A549 (cell line): ENCODE data around the gene PPP2R5E. TPM values are rescaled to one million over a fixed set of nuclear protein-coding genes. Genes with fewer than 3 reads are reported as not detected.

ENCODE experiments used
- ATAC-seq, 2 experiments: fragments of 200-7000 bp in 1 of 2; fragments of >200 bp in 1 of 2; cut with Nextera tagmentation in 1 of 2; cut with Tn5 transposase in 1 of 2; 3 replicates each; pipeline versions ENCODE4 v1.8.0 to v1.9.1; 2018 to 2020; ENCODE audit warnings: mild to moderate bottlenecking in 1 of 2, moderate library complexity in 1 of 2
- CTCF ChIA-PET: fragments of 300-600 bp; sonication (Branson Sonifier 250); formaldehyde crosslinking; extraction: SDS; loops from one replicate; lab custom pipeline; 2021; ENCODE audit warnings: antibody characterized with exemption, inconsistent platforms; lab: Yijun Ruan, JAX
- POLR2A ChIA-PET: fragments of 350-600 bp; formaldehyde crosslinking; extraction: SDS; loops from one replicate; lab custom pipeline; 2021; ENCODE audit warnings: antibody characterized with exemption, inconsistent platforms; lab: Yijun Ruan, JAX
- DNase-seq, 2 experiments: peaks; one replicate each; pipeline versions ENCODE4 v3.0.0 to v3.0.0-alpha.2; 2011 to 2016; ENCODE audit warnings: low read depth in 1 of 2, low spot score in 1 of 2
- FAIRE-seq: peaks from 2 replicates; lab custom pipeline; 2011; peaks lifted over from hg19 to GRCh38; lab: Jason Lieb, UNC
- H3K27ac ChIP-seq, 2 experiments: fragments of >200 bp; sonication (Bioruptor Twin); formaldehyde crosslinking; 3 replicates each; pipeline ENCODE4 v1.5.1; 2016 to 2017
- H3K4me1 ChIP-seq: fragments of >200 bp; sonication (Bioruptor Twin); formaldehyde crosslinking; 3 replicates; pipeline ENCODE4 v1.6.1; 2016
- H3K4me2 ChIP-seq: fragments of >200 bp; sonication (Bioruptor Twin); formaldehyde crosslinking; 3 replicates; pipeline ENCODE4 v1.6.1; 2016
- H3K4me3 ChIP-seq: fragments of >200 bp; sonication (Bioruptor Twin); formaldehyde crosslinking; 3 replicates; pipeline ENCODE4 v1.5.1; 2016
- H3K9me3 ChIP-seq: fragments of >200 bp; sonication (Bioruptor Twin); formaldehyde crosslinking; 3 replicates; pipeline ENCODE4 v1.6.1; 2016
- CBX2 ChIP-seq: fragments of 200-600 bp; sonication (generic); IDR thresholded peaks from 2 replicates; pipeline ENCODE4 v1.6.1; 2016; ENCODE audit warnings: low read depth, mild to moderate bottlenecking, borderline replicate concordance
- CEBPB ChIP-seq, 2 experiments: fragments of >200 bp in 1 of 2; sonication (Bioruptor Twin) in 1 of 2; formaldehyde crosslinking in 1 of 2; IDR thresholded peaks; 2 replicates each; pipeline ENCODE4 v1.6.1; 2012 to 2016
- CHD4 ChIP-seq: fragments of 200-600 bp; sonication (generic); IDR thresholded peaks from 2 replicates; pipeline ENCODE4 v1.6.1; 2016; ENCODE audit warnings: antibody characterized with exemption, mild to moderate bottlenecking, borderline replicate concordance
- EHF ChIP-seq: fragments of 250-450 bp; sonication (Bioruptor Pico); IDR thresholded peaks from 2 replicates; pipeline ENCODE4 v1.5.0; 2020; ENCODE audit warnings: mild to moderate bottlenecking
- HEYL ChIP-seq: fragments of 250-450 bp; sonication (Bioruptor Pico); IDR thresholded peaks from 2 replicates; pipeline ENCODE4 v1.8.0; 2021; ENCODE audit warnings: mild to moderate bottlenecking, moderate library complexity
- HOXB5 ChIP-seq: fragments of 250-450 bp; sonication (Bioruptor Pico); IDR thresholded peaks from 2 replicates; pipeline ENCODE4 v1.5.0; 2020; ENCODE audit warnings: mild to moderate bottlenecking, moderate library complexity
- KDM5A ChIP-seq: fragments of 200-600 bp; sonication (generic); IDR thresholded peaks from 2 replicates; pipeline ENCODE4 v1.6.1; 2016; ENCODE audit warnings: antibody characterized with exemption, mild to moderate bottlenecking
- MAZ ChIP-seq: fragments of 150-350 bp; IDR thresholded peaks from 2 replicates; pipeline ENCODE4 v1.6.1; 2014; ENCODE audit warnings: antibody characterized with exemption, low read depth, low read length, borderline replicate concordance
- MYC ChIP-seq: IDR thresholded peaks from 2 replicates; pipeline ENCODE4 v1.6.1; 2012; ENCODE audit warnings: mild to moderate bottlenecking, inconsistent platforms, low read length, improper control_type of control experiment, borderline replicate concordance
- NFE2L2 ChIP-seq: fragments of 150-350 bp; conservative IDR thresholded peaks from 2 replicates; pipeline ENCODE4 v1.6.1; 2014; ENCODE audit warnings: low read length
- NPAS2 ChIP-seq: fragments of 250-450 bp; sonication (Bioruptor Pico); IDR thresholded peaks from 2 replicates; pipeline ENCODE4 v1.8.0; 2022; ENCODE audit warnings: mild to moderate bottlenecking, moderate library complexity, borderline replicate concordance
- PBX3 ChIP-seq: IDR thresholded peaks from 2 replicates; pipeline ENCODE4 v1.6.1; 2012
- PHF8 ChIP-seq: fragments of 200-600 bp; sonication (generic); IDR thresholded peaks from 2 replicates; pipeline ENCODE4 v1.6.1; 2016; ENCODE audit warnings: low read depth, mild to moderate bottlenecking, antibody characterized with exemption, moderate library complexity, borderline replicate concordance
- RNF2 ChIP-seq: fragments of 200-600 bp; sonication (generic); IDR thresholded peaks from 2 replicates; pipeline ENCODE4 v1.6.1; 2016; ENCODE audit warnings: low read depth, mild to moderate bottlenecking, antibody characterized with exemption, moderate library complexity, borderline replicate concordance
- SMC3 ChIP-seq: fragments of >200 bp; sonication (Bioruptor Twin); formaldehyde crosslinking; IDR thresholded peaks from 3 replicates; pipeline ENCODE4 v1.6.1; 2018; ENCODE audit warnings: inconsistent platforms
- SREBF2 ChIP-seq: fragments of 450-650 bp; IDR thresholded peaks from 2 replicates; pipeline ENCODE4 v1.6.1; 2014; ENCODE audit warnings: mild to moderate bottlenecking, moderate library complexity
- ZC3H11A ChIP-seq: fragments of 450-650 bp; IDR thresholded peaks from 2 replicates; pipeline ENCODE4 v1.6.1; 2014; ENCODE audit warnings: antibody characterized with exemption, mild to moderate bottlenecking
- WGBS: methylation state at CpG from one replicate; pipeline ENCODE4 v1.1.6; 2017; ENCODE audit errors: missing lambda C conversion rate; 5-methylcytosine and 5-hydroxymethylcytosine counted together
- polyA plus RNA-seq, 4 experiments: library from polyadenylated mRNA; depleted of rRNA in 3 of 4; stranded (reverse); fragments of >200 nt; fragmentation: RNase III in 1 of 4; extraction: RNeasy Plus Mini Kit Qiagen cat#74134 plus additional on column Dnase treatment in 1 of 4; gene quantifications; 2 replicates in 3 of 4; 3 replicates in 1 of 4; pipeline ENCODE4 v1.2.3, GENCODE V29; 2011 to 2017
- TF ChIP-seq, protein P1 (sequence below): fragments of 250-450 bp; sonication (Bioruptor Pico); IDR thresholded peaks from 2 replicates; pipeline ENCODE4 v1.5.0; 2020; ENCODE audit warnings: low read depth, mild to moderate bottlenecking, moderate library complexity
- TF ChIP-seq, protein P2 (sequence below): fragments of >200 bp; sonication (Bioruptor Twin); formaldehyde crosslinking; IDR thresholded peaks from 2 replicates; pipeline ENCODE4 v1.6.1; 2016

PPP2R5E gene
- polyA plus RNA-seq, 2 of the 4 experiments (the other 2 are of a cell fraction), result 21.4 to 23.2 TPM

GRCh38 chr14:63454863-63455622, 88.1 kb downstream of the PPP2R5E start:
- Histone ChIP-seq H3K27ac (peak overlapping the region in 1 of 2 experiments; percentile 24; a peak in 1 of 6 replicates), H3K4me3 (no peak overlapping the region), H3K4me1 (peaks cover 15% of the 10 kb centered on the region; the same call in 2 of the 3 replicates), H3K4me2 (no peak overlapping the region), H3K9me3 (no peaks in the 10 kb centered on the region)
- POLR2A ChIA-PET, result no interaction called here
- DNase-seq (no peak), FAIRE-seq (no peak), ATAC-seq (peak in 1 of 2 experiments; percentile 13; a peak in 2 of 6 replicates)
- CTCF ChIA-PET, result interaction anchor here (0.7 to 1.3 kb wide), 4 partner anchors 9 to 59 kb away, joined by 3 to 4 read pairs (median 3); no protein-coding TSS in a partner anchor
- WGBS, result 76% methylated on average over 2 of the region's 2 CpGs
- TF ChIP-seq PHF8 (no peak), HEYL (CRISPR knock-in tag) (no peak), HOXB5 (no peak), SREBF2 (no peak), NPAS2 (CRISPR knock-in tag) (no peak), MAZ (no peak), MYC (no peak), CHD4 (no peak), CEBPB (IDR thresholded peaks at IDR 0.05) (no peak), RNF2 (no peak)
- TF ChIP-seq, protein P1, sequence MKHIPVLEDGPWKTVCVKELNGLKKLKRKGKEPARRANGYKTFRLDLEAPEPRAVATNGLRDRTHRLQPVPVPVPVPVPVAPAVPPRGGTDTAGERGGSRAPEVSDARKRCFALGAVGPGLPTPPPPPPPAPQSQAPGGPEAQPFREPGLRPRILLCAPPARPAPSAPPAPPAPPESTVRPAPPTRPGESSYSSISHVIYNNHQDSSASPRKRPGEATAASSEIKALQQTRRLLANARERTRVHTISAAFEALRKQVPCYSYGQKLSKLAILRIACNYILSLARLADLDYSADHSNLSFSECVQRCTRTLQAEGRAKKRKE, result no peak
- TF ChIP-seq, protein P2, sequence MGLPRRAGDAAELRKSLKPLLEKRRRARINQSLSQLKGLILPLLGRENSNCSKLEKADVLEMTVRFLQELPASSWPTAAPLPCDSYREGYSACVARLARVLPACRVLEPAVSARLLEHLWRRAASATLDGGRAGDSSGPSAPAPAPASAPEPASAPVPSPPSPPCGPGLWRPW, result no peak

DNA sequence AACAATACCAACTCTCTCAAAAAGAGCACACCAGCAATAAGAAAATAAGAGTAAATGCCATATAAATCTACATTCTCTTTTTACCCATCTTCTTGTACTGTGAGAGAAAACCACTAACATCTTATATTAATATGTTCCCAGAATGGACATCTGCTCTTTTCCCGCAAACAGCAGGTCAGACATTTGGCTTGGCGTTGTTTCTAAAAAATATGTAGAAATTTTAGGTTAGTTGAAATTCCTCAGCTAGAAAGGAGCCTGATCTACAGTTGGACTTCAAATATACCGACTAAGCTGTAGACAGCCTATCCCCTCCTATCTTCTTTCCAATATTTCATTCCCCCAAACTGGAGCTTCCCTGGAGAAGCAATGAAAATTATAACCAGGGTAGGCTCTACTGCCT, 88.7 kb downstream of the PPP2R5E start:
- no peaks in the 10 kb centered on the region for H3K9me3 ChIP-seq
- WGBS, result 96% methylated on average over 3 of the region's 3 CpGs
- H3K4me2 ChIP-seq, result no peak overlapping the region
- DNase-seq (no peak), FAIRE-seq (no peak), ATAC-seq (no peak)
- ChIA-PET CTCF (interaction anchor here (0.7 to 1.3 kb wide), 3 partner anchors 8 to 59 kb away, joined by 3 to 4 read pairs (median 3); no protein-coding TSS in a partner anchor), POLR2A (no interaction called here)
- H3K27ac ChIP-seq, result no peak overlapping the region
- H3K4me1 ChIP-seq, result peaks cover 15% of the 10 kb centered on the region; the same call in 2 of the 3 replicates
- TF ChIP-seq, protein P1, result no peak
- TF ChIP-seq ZC3H11A (no peak), PBX3 (no peak)
- TF ChIP-seq, all 56 proteins: peak for 0
- no peak overlapping the region for H3K4me3 ChIP-seq

DNA sequence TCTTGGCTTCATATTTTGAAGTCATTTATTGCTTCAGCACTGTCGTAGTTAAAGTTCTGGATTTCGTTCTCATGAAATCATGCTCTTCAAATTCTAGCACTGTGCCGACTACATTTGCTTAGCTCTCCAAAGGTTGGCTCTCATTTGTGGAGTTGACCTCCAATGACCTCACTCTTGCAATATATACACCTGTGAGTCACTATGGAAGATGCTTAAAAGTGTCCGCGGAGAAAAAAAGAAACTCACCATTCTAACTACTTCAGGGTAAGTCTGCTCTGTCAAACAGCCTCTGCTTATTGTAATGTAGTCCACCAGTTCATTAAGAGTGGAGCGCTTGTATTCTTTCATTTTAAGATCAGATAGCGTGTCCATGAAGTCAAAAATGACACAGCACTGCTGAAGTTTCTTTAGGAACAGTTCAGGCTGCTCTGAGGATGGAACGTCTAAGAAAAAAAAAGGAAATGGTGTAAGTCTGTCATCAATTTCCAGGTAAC, 89.7 kb downstream of the PPP2R5E start:
- ChIA-PET CTCF (interaction anchor here (0.6 to 1.3 kb wide), 2 partner anchors 13 to 952 kb away, joined by 3 to 4 read pairs; no protein-coding TSS in a partner anchor), POLR2A (no interaction called here)
- ATAC-seq (no peak), FAIRE-seq (no peak), DNase-seq (no peak)
- no peak for TF ChIP-seq CBX2
- TF ChIP-seq KDM5A, result no peak
- TF ChIP-seq EHF (CRISPR knock-in tag), result no peak
- TF ChIP-seq SMC3, result no peak
- no peak for TF ChIP-seq RNF2
- TF ChIP-seq NFE2L2, result no peak
- Histone ChIP-seq H3K4me1 (peaks cover 15% of the 10 kb centered on the region; the same call in 2 of the 3 replicates), H3K27ac (no peak overlapping the region), H3K4me2 (no peak overlapping the region), H3K4me3 (no peak overlapping the region), H3K9me3 (no peaks in the 10 kb centered on the region)
- 89% methylated on average over 8 of the region's 8 CpGs for WGBS
